GM15510 (cell line): ENCODE measurements around the gene TRAPPC2.

ENCODE experiments used
- POLR2A ChIP-seq: IDR thresholded peaks from 3 replicates; pipeline ENCODE4 v1.6.1; 2011; ENCODE audit warnings: borderline replicate concordance; ENCODE audit not compliant: insufficient read length; ENCODE audit errors: extremely low read depth

TRAPPC2 gene

DNA sequence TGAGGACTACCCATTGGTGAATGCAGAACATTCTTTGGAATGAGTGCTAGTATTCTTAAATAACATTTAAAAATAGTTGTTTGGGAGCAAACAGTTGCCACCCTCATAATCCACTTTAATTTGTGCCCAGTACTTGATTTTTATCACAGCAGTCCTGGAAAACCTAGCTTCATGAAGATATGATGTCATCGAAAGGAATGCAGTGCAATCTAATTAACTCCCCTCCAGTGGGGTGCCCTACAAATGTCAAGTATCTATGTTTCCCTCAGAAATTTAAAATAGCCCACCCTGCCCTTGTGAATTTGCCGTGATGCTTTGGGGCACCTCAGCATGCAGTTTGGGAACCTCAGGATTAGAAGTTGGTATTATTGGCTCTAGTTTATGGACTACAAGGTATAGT is 40.1 kb downstream of the TRAPPC2 start:
- no peak for TF ChIP-seq POLR2A

DNA sequence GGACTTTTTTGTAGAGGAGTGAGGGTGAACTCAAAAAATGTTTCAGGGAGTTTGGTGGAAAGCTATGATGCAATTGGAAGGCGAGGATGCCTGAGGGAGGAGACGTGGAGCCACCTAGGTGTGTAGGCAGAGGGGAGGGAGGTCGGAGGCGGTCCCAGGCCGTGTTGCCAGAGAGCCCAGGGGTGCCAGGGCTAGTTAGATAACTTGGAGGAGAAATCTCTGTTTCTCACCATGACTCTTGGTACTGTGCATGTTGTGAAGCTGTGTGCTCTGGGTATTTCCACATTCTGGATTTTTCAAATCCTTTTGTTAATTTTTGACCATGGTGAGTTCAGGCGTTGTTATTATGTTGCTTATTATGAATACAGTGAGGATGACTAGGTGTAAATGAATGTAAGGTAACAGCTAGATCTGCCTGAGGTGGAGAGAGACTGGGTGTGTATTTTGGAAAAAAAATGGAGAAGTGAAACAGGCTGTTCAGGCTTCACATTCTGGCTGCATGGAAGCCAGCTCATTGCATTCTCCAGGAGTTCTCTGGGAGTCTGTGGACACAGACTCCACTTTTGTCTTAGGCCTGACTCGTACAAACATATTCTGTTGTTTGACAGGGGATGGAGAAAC is 41.0 kb downstream of the TRAPPC2 start:
- no peak for TF ChIP-seq POLR2A

DNA sequence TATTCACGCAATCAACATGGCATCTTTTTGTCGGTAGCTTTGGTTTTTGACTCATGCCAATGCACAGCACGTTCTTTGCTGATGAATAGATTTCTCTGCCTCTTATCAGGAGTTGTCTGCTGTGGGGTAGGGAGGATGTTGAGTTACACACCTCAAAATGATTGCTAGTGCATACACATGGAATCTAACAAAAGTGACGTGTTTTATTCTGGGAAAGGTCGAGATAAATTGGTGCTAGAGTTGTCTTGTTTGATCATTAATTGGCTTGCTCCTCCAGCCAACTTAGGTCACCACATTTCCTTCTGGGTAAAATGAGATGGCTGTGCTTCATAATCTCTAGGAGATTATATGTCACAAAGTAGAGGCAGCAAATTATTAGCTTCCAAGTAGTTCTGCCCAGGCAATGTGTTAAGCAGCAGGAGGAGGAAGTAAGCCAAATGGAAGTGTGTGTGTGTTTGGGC is 41.6 kb downstream of the TRAPPC2 start:
- no peak for TF ChIP-seq POLR2A

DNA sequence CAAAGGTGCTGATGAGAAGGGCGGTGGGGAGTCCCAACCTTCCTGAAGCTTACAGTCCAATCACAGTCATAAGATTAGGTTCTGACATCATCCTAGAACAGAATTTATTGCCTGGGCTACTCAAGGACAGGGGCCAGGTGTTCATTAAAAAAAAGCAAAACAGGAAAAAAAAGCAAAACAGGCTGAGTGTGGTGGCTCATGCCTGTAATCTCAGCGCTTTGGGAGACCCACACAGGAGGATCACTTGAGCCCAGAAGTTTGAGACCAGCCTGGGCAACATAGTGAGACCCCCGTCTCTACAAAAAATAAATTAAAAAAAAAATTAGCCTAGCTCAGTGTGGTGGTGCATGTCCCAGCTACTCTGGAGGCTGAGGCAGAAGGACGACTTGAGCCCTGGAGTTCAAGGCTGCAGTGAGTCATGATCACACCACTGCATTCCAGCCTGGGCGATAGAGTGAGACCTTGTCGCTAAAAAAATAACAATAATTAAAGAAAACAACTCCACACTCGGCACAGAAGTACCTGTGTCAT is 42.5 kb downstream of the TRAPPC2 start:
- TF ChIP-seq POLR2A: no peak

DNA sequence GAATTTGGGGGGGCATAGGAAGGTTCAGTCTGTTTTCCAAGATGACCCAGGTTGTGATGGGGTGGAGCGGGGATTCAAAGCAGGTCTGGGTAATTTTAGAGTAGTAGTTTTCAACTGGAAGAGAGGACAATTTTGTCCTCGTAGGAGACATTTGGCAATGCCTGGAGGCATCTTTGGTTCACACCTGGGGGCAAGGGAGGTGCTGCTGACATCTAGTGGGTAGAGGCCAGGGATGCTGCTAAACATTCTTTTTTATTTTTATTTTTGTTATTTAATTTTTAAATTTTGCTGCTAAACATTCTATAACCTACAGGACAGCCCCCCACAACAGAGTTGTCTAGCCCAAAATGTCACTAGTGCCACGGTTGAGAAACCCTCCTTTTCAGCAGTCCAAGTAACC is 43.6 kb downstream of the TRAPPC2 start:
- no peak for TF ChIP-seq POLR2A

DNA sequence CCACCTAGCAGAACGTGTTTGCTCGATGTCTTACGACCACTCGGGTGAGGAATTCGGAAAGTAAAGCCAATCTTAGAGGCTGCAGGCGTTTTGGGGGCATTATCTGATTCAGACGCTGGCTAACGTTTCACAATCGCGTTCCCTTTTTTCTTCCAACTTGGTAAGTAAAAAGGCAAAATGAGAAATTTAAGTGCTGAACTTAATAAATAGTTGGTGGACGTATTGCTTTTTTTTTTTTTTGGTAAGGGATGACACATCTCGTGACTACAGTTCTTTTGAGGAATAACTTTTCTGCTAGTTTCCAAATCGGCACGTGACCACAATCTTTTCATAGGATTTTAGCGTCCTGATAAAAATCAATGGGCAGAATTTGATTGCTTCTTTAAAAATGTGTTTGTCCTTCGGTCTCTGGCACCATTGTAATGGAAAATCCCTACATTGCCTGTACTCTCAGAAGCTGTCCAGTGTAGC is 44.6 kb downstream of the TRAPPC2 start:
- no peak for TF ChIP-seq POLR2A

DNA sequence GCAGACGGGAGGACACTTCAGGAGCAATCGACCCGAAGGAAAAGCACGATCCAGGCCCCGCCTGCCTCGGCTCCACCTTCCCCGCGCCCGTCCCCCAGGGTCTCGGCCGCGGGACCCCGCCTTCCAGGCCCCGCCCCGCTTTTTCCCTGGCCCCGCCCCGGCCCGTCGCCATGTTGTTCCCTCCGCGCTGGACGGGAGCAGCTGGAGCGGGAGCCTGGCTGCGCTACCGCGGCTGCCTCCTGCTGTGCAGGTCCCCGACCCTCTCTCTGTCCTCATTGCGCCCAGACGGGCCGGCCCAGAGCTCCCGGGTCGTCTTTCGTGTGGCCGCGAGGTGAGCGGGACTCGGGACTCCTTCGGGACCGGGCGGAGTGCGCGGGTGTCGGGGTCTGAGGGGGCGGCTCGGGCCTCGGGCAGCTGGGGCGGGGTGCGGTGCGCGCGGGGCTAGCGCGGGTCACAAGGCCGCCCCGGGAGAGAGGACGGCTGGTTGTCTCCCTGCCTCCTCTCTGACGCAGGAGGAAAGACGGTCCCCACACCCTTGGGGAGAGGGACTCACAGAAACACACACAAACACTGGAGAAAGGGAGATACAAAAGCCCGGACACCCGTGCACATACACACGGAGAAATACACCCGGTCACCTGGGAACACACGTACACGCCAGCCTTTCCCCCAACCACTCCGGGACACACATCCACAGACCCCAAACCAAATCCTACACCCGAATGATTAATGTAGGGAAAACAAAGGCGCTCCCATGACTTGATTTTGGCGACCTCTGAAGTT is 45.3 kb downstream of the TRAPPC2 start, which contains the start of gene RAB9A:
TSS of gene RAB9A (plus strand) at position 171 of the 783 bp plus-strand sequence. CDS start 19,619 bp downstream, outside the sequence.
- peak; percentile 87 for TF ChIP-seq POLR2A

DNA sequence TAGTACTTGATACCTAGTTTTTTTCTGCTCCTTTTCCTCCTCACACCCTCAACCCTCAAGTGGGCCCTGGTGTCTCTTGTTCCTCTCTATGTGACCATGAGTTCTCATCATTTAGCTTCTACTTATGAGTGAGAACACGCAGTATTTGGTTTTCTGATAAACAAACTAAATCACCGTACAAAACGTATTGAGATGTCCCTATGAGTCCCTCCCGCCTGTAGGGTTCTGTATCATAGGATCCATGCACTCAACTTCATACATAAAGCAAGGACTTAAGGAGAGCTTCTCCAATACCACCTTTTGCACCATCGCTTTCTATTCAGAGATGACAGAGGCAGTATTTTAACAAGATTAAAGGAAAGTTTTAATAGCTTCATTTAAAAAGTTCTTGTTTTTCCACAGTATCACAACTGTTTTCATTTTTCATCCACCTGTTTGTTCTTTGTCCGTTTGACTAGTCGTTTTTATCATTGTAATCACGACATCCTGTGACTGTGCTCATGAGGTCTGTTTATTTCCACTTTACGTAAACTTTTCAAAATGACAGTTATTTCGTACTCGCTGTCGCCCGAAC is 45.9 kb downstream of the TRAPPC2 start:
- no peak for TF ChIP-seq POLR2A

DNA sequence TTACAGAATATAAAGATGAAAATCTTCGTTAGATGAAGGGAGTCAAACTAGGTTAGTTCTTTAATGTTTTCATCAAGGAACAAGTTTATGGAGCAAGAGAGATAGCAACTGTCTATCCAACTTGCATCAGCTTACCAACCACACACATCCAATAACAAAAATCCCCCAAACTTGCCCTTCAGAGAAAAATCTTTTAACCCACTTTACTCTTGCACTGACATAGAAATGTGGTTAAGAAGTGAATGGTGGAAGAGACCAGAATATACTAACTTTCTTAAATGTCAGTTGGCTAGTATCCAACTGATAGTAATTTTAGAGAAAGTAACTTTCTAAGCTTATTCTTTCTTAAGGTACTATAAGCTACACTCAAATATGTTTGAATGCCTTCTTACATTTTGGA is 47.2 kb downstream of the TRAPPC2 start:
- no peak for TF ChIP-seq POLR2A

DNA sequence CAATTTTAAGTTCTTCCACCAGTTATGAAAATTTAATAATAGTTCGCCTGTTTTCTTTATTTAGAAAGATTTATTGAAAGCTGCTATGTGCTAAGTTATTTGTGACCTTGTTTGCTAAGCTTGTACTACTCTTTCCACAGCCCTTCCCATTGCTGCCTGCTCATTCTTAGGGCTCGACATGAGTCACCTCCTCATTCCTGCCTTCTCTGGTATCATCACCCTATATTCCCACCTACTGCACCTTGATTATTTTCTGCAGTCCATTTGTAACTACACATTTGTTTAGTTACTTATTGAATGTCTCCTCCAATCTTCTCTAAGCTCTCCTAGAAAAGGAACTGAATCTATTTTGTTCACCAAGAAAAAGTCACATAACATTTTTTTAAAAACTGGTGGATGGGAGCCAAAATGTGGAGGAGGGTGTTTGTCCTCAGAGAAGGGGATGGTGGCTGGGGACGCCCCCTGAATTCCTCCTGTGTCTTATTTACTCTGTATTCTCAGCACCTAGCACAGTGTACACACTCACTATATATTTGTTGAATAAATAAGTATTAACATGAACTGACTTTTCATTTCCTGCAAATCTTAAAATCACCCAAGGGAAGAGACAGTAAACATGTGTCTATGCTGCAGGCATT is 49.2 kb downstream of the TRAPPC2 start:
- TF ChIP-seq POLR2A: no peak

DNA sequence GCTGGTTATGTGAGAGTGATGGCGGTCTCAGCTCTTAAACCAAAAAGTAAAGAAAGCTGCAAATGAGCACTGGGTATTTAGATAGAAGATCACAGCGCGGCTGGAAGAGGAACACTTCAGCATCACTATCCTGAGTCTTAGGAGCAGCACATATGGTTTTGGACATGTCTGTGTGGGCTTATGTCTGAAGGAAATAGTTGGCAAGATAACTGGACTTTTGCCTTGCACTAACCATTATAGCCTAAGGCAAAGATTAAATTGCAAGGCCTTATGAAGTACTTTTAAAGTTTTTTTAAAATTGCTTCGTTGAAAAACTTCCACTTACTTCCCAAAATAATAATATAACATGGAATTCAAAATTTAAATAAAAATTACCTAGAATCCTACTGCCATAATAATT is 50.1 kb downstream of the TRAPPC2 start:
- no peak for TF ChIP-seq POLR2A

DNA sequence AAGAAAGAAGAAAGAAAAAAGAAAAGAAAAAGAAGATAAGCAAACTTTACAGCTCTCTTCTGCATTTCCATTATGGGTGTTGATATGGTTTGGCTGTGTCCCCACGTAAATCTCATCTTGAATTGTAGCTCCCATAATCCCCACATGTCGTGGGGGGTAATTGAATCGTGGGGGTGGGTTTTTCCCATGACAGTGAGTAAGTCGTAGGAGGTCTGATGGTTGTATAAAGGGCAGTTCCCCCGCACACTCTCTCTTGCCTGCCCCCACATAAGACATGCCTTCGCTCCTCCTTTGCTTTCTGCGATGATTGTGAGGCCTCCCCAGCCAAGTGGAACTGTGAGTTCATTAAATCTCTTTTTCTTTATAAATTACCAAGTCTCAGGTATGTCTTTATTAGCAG is 52.8 kb downstream of the TRAPPC2 start:
- TF ChIP-seq POLR2A: no peak

DNA sequence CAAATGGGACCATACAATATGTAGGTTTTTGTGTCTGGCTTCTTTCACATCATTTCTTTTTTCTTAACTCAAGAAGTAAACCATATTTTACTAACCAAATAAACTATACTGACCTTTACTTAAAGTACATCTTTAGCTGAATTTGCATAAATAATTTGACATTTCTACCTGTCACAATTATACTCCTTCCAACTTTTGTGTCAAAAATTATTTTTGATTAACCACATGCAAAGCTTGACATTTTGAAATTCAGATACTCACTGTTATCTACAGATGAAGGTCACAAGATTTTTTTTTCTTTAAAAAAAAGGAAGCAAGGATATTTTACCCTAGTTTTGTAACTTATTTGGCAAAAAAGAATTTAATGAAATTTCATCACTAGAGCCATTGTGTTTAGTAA is 57.5 kb downstream of the TRAPPC2 start:
- TF ChIP-seq POLR2A: no peak

DNA sequence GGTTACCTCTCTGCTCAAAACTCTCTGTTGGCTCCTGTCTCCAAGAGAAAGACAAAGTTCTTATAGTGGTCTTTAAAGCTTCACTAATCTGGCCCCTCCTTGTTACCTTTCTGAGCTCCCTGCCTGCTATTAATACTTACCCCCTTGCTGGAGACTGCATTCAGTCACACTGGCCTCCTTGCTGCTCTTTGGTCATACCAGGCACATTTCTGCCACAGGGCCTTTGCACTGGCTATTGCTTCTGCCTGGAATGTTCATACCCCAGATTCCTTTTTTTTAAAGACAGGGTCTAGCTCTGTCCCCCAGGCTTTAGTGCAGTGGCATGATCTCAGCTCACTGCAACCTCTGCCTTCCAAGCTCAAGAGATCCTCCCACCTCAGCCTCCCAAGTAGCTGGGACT is 61.4 kb downstream of the TRAPPC2 start:
- no peak for TF ChIP-seq POLR2A

DNA sequence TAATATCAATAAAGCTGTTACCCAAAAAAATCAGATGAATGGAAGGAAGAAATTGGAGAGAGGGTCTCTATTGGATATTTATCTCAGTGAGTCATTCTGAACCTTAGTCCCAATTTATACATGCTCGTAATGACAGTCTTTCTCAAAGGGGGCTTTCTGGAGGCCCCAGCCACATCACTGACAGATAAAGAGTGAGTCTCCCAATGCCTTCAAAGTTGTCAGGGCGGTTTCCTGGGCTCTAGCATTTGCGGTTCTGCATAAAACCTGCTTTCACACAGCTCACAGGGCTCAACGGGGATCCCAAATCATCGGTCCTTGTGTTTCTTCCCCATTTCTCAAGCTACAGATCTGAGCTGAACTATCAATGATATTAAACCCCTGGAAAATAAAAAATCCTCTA is 64.2 kb downstream of the TRAPPC2 start:
- TF ChIP-seq POLR2A: no peak
